Myocyte (in vitro differentiated cells): ENCODE measurements around the gene MOB3B. TPM values are rescaled to one million over a fixed set of nuclear protein-coding genes. Genes with fewer than 3 reads are reported as not detected.

Experiments used
- DNase-seq: peaks from one replicate; pipeline ENCODE4 v3.0.0-alpha.2; 2012; ENCODE audit warnings: low read depth
- polyA plus RNA-seq: library from polyadenylated mRNA; unstranded; fragments of >200 nt; gene quantifications from one replicate; pipeline ENCODE4 v1.2.1, GENCODE V29; 2012; ENCODE audit warnings: missing spikeins
- total RNA-seq: library from RNA; depleted of rRNA; stranded (reverse); fragments of >200 nt; gene quantifications from 2 replicates; pipeline ENCODE4 v1.2.3, GENCODE V29; 2014

Gene MOB3B
- not detected in 2 replicates for total RNA-seq
- 0.01 TPM for polyA plus RNA-seq

GRCh38 chr9:27529316-27530278 lies at the start of gene MOB3B:
MOB3B (minus strand) TSS chr9:27529814; CDS start chr9:27455550, 74,264 bp downstream.
- DNase-seq: peak; percentile 72

DNA sequence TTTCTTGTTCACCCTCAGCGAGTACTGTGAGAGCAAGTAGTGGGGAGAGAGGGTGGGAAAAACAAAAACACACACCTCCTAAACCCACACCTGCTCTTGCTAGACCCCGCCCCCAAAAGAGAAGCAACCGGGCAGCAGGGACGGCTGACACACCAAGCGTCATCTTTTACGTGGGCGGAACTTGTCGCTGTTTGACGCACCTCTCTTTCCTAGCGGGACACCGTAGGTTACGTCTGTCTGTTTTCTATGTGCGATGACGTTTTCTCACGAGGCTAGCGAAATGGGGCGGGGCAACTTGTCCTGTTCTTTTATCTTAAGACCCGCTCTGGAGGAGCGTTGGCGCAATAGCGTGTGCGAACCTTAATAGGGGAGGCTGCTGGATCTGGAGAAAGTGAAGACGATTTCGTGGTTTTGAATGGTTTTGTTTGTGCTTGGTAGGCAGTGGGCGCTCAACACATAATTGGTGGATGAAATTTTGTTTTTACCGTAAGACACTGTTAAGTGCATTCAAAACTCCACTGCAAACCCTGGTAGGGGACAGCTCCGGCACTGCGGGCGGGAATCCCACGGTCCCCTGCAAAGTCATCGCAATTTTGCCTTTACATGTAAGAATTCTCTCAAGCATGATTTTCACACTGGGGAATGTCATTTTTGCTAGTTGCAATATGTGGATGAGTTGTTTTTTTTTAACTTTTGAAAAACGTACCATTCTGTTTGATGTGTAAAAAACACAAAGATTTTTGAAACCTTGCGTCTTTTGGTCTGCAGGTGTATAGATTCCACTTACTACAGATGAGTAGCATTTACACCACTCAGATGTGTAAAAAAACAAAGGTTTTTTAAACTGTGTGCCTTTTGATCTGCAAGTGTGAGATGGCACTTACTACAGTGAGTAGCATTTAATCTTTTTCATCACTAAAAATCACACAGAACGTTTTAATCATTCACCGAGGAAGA lies 44.3 kb upstream of the MOB3B start:
- peak; percentile 99 for DNase-seq

DNA sequence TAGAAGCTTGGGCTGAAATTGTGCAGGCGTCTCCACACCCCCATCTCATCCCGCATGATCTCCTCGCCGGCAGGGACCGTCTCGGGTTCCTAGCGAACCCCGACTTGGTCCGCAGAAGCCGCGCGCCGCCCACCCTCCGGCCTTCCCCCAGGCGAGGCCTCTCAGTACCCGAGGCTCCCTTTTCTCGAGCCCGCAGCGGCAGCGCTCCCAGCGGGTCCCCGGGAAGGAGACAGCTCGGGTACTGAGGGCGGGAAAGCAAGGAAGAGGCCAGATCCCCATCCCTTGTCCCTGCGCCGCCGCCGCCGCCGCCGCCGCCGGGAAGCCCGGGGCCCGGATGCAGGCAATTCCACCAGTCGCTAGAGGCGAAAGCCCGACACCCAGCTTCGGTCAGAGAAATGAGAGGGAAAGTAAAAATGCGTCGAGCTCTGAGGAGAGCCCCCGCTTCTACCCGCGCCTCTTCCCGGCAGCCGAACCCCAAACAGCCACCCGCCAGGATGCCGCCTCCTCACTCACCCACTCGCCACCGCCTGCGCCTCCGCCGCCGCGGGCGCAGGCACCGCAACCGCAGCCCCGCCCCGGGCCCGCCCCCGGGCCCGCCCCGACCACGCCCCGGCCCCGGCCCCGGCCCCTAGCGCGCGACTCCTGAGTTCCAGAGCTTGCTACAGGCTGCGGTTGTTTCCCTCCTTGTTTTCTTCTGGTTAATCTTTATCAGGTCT lies 43.5 kb upstream of the MOB3B start, which contains the start of gene C9orf72:
TSS of gene C9orf72 (minus strand) at position 564 of the 716 bp plus-strand sequence. CDS start 6,361 bp downstream, outside the sequence.
- DNase-seq: peak; percentile 65

GRCh38 chr9:27572566-27572917 lies 42.9 kb upstream of the MOB3B start:
- peak; percentile 34 for DNase-seq

DNA sequence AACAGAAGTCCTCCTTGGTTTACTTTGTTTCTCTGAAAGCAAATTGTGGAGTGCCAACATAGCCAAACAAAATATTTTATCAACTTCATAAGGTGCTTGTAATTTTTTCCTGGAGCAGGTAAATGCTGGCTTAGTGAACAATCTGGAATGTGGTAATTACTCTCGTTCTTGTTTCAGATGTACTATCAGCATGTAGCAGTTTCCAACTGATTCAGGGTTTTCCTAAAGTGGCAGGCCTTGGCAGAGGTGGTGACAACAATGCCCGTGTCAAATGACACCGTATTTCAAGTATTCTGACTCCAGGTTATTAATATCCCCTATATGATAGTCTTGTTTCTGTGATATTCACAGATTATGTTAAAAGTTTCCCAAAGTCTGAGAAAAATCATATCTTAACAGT lies 42.4 kb upstream of the MOB3B start:
- no peak for DNase-seq

DNA sequence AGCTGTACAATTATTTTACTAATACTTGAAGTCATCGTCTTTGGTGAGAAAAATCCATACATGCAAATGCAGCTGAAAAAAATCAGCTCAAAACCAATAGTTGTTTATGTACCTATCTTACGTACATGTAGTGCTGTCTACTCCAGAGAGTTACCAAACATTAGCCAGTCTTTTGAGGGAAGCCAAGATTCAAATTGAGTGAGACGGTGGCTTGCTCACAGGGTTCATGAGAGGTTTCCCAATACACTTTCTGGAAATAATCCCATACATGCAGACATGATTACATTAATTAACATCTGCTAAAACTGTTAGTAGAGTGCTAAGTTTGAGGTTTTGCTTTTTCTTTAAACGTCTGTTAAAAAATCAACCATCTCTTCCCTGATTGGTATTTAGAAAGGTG lies 41.4 kb upstream of the MOB3B start:
- DNase-seq: no peak

DNA sequence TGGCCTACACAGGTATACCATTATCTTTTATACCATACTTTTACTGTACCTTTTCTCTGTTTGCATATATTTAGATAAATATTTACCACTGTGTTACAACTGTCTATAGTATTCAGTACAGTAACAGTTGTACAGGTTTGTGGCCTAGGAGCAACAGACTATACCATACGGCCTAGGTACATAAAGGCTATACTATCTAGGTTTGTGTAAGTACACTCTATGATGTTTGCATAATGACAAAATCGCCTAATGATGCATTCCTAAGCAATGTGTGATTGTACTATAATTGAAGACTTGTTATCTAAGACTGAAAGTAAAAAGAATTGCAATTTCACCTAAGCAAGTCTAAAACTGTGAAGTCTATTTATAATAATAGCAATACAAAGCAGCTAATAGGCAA lies 39.8 kb upstream of the MOB3B start:
- no peak for DNase-seq

GRCh38 chr9:27566118-27566517 lies 36.5 kb upstream of the MOB3B start:
- DNase-seq: no peak

- no peak for DNase-seq
Measured at GRCh38 chr9:27565696-27566095, 36.1 kb upstream of the MOB3B start.

DNA sequence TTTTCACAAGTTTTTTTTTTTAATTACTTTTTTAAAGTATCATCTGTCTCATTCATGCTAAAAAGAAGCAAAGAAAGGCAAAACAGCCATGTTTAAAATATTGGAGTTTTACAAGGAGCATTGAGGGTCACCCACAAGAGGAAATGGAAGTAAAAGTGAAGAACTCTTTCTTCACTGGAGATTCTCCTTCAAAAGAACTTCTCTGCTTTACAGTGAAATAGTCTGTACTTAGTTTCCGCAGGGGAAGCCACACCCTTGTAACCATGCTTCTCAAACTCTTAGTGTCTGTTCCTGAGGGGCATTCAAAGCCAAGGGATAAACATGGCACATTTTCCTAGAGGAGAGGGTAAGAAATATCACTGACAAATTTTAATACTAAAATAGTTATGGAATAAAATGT lies 35.1 kb upstream of the MOB3B start:
- no peak for DNase-seq

DNA sequence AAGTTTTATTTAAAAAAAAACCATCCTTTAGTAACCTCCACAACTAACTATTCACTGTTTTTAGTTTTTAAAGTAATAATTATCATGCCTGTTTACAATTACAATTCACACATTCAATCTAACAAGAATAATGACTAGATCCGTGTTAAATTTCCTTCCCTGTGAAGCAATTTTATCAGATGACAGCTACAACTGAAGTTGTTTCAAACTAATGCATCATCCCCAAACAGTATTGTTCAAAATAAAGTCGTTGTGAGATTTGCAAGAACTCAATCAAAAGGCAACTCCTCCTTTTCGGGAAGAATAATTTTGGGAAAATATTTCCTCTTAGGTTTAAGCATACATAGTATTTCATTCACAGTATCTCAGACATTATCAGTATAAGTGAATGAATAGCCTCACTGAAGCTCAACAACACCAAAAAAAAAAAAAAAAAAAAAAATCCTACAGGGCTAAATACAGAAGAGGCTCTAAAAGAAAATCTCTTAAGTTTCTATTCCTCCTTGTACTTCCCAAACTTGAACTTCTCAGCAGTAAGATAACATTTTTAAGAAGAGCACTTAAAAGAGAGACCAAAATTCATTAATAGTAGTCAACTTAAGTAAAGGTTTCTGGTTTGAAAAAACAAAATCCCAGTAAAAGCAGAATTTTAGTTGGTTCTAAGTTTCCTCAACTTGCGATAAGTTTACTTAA lies 34.3 kb upstream of the MOB3B start:
- no peak for DNase-seq

- DNase-seq: no peak
Measured at GRCh38 chr9:27561685-27562084, 32.1 kb upstream of the MOB3B start.

- DNase-seq: no peak
Measured at GRCh38 chr9:27560457-27560856, 30.8 kb upstream of the MOB3B start.

DNA sequence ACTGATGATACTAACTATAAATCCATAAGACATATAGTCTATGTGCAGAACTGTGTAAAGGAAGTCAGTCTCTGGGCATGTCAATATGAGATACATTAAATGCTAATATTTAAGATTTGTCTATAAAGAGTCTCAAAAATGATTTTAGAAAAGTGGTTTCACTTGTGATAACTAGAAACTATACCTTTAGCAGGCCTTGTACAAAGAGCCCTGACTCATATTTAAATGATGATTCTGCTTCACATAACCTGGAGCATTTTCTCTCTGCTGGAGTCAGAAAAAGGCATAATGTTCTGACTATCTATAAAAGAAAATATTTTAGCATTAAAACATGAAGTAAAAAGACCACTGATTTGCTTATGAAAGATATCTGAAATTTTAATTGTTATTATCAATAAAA lies 28.7 kb upstream of the MOB3B start:
- DNase-seq: no peak

DNA sequence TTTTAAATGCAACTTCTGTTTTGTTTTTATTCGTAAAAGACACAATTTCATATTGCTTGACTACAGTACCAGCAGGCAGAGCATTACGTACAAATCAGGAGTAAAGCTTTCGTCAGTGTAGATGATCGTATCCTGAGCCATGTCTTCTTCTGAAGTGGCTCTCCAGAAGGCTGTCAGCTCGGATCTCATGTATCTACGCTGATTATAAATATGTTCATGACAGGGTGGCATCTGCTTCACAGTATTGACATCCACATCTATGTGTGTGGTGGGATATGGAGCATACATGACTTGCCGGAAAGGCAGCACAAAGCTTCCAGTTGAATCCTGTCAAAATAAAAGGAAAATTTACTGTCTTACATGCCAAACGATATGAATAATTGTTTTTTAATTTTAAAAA lies 26.9 kb upstream of the MOB3B start:
- no peak for DNase-seq

DNA sequence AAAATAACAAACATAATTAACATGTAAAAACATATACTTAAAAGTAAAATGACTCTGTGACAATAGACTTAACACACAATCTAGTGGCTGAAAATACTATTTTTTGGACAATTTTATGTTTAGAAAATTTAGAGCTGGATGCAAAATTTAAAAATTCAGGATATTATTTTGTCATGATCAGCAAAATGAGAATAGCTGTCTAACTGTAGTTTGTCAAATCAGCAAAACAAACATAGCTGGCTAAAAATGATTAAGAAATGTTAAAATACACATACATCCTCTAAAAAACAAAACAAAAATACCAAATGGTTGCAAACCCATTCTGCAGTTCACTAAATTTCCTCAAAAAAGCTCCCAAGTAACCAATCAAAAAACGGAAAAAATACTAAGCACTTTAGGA lies 25.1 kb upstream of the MOB3B start:
- DNase-seq: no peak

GRCh38 chr9:27549196-27549755 lies 19.7 kb upstream of the MOB3B start:
- no peak for DNase-seq

- DNase-seq: peak; percentile 49
Measured at GRCh38 chr9:27548055-27548741, 18.6 kb upstream of the MOB3B start.

DNA sequence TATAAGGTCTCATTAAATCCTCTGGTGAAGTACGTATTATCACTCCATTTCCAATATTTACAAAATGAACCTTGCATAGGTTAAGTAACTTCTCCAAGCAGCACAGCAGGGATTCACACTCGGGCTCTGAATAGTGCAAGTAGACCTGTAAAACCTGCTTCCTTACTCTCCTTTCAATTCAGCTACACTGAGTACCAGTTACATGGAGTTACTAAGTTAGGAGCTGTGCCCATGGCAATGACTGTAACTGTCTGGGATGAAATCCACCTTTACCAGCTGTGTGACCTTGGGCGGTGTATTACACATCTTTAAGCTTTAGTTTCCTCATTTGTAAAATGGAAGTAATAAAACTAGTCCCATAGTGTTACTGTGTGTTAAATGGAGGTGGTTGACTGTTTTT lies 15.9 kb upstream of the MOB3B start:
- no peak for DNase-seq

- DNase-seq: peak; percentile 45
Measured at GRCh38 chr9:27542508-27542907, 12.9 kb upstream of the MOB3B start.
